Stimulated activated CD4-positive, alpha-beta T cell treated with anti-CD3 and anti-CD28 coated beads, Interleukin-12 subunit alpha, Interleukin-12 subunit beta, amount 100 ng/mL, for 48 hours (primary cell): ENCODE measurements around the gene OXNAD1.
A peak's percentile ranks its signal among the peaks of the same experiment; 100 is the strongest.

Experiments used
- DNase-seq, 3 donors: peaks; one replicate each; pipeline ENCODE4 v3.0.0-alpha.2; 2020; ENCODE audit warnings: low read depth in 2 of 3, low spot score in 1 of 3

The OXNAD1 gene

DNA sequence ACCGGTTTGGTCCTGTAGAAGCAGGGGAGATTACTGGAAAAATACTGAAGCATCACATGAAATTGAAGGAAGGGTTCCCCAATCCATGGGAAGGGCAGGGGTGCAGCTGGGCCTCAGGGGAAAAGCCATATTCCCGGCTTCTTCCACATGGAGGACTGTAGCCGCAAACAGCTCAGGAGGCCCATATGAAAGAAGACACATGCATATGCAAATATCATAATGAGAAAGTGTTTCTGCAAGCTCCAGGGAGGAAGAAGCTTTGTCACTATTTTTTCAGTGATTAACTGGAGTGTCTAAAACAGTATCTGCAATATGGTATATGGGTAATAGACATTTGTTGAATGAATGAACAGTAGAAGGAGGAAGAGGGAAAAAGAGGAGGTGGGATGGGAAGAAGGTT is 19.4 kb upstream of the OXNAD1 start:
- no peak for DNase-seq

DNA sequence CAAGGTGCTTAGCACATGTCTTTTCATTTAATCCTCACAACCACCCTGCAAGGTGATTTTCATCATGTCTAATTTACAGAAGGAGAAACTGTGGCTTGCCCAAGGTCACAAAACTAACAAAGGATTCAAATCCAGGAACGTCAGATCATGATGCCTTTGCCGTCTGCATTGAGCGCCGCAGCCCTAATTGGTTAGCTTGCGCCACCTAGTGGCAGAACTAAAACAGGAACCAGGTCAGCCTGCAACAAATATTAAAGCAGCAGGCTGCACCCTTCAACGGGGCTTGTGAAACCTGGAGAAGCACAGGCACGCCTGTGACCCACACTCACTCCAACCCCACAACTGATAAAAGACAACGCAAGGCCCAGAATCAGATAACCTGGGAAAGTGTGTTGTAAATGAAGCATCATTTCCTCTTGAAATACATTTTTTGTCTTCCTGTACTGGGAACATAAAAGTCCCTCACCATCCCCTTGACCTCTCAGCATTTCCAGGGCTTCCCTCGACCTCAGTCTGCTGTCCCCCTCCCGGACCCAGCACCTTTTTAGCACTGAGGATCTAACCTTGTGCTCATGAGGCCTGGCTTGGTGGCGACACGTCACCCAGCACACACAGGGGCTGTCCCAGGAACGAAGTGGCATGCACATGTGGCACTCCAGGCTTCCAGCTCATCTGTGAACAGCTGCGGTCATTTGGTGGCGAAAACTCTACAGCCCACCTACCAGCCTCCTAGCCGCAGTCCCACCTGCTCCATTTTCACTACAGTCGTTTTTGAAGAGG is 17.5 kb upstream of the OXNAD1 start:
- DNase-seq, result peak; percentile 60 to 80 (median 63)

DNA sequence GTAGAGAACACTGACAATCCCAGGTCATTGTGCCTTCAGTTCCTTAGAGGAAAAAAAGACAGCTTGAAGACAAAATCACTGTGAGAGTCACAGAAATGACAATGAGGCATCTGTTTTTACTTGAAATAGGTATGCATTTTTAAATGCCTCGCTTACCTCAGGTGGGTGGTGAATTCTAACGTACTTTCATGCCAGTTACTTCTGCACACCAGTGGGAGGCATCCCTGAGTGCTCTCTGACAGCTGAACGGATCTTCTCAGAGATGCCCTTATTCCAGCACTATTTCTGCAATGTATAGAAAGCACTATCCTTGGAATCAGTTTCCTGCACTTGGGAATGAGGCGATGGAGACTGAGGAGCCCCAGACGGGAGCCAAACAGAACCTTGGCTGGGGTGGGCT is 16.5 kb upstream of the OXNAD1 start:
- DNase-seq, result no peak

DNA sequence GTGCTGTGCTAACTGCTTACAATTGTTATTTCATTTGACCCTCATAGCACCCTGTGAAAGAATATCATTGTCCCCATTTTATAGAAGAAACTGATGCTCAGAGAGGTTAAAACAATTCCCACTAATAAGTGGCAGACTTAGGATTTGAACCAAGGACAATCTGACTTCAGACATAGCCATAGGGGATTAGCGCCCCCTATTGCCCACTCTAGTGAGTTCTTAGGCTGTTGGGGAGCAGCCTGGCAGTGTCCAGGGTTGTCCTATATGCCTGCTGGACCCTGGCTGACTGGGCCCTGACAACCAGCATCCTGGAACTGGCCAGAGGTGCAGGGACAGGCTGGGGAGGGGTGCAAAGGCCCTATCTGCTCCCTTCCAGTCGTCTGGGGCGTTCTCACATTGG is 15.7 kb upstream of the OXNAD1 start:
- peak in 1 of 3 donors; percentile 8 for DNase-seq

DNA sequence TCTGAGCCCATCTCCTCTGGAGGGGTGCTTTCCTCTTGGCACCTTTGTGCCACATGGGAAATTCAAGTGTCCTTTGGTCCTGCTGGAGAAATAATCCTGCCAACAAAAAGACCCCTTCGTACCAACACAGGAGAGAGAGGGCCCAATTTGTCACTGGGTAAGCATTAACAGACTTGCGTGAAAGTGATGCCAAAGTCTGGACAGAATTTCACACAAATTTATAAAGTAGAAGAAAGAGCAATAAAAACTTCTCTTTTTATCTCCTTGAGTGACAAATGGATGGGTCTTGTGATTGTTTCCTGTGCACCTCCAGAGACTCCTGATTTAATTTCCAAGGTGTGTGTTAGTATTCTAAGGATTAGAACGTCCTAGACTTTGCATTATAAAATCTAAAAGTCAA is 15.1 kb upstream of the OXNAD1 start:
- DNase-seq, result no peak

DNA sequence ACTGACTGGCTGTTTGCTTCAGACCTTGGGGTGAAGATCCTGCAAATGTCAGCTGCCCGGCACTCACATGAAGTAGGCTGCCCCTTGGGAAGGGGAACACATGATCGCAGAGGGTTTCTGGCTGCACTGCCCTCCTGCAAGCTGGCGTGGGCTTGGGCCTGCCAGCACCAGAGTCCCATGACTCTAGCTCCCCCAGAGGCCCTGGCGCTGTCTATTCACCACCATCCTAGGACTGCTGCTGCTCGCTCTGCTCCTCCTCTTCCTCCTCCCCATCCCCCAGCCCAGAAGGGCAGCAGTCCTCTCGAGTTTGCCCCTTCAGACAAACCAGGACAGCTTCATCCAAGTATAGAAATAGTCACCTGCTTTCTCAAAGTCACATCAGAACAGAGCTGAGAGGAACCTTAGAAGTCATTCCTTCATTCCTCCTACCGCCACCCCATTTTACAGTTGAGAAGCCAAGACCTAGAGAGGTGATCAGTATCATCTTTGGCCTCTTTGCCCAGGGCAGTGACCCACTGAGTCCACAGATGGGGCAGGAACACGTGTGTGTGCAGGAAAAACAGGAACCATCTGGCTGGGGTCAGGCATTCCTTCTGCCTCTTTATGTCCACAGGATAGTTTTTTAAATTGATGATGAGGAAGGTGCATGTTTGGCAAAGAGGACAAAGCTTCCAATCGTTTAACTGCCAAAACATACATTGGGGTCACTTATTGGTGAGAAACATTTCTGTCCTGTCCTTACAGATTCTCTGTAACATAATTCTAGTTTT is 13.5 kb upstream of the OXNAD1 start:
- no peak for DNase-seq

DNA sequence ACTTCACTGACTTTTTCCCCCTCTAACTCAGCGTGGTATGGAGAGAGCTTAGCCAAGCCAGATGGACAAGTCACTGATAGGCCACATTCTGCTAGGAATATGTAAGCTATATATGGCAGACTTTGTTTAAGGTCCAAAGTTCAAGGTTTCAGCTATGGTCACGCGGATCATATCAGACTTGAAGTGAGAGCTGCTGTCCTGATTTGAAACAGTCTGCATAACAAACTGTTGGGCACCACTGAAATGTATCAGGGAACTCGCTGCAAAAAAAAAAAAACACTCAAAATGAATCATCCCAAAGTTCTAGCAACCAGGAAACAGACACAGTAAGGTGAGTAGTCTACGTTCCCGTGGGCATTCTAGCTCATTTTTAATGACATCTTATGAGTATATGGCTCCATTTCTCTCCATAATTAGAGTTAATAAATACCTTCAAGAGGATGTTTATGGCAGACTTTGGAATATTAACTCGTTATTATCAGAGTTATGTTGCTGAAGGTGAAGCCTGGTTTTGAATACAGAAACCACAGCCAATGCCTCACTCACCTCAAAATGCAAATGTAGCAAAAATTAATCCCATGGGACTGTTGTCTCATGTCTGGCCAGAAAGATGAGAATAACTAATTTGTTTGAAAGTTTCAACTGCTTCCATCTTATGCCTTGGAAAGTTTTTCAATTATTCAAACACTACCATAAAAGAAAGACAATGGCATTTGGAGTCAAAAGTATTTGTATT is 12.6 kb upstream of the OXNAD1 start:
- no peak for DNase-seq

DNA sequence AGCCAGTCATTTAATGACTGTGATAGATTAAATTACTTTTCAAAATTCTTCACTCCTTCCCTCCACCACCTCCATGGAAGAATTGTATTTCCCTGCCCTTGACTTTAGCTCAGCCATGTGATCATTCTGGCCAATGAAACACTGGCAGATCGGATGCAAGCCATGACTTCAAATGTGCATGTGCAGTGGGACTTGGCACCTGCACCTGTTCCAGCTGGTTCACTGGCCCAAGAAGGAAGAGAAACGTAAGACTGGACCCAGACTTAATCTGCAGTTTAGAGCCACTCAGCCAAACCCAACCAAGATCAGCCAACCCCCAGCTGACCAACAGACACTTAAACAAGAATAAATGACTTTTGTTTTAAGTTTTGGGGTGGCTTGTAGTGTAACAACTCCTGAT is 12.0 kb upstream of the OXNAD1 start:
- no peak for DNase-seq

DNA sequence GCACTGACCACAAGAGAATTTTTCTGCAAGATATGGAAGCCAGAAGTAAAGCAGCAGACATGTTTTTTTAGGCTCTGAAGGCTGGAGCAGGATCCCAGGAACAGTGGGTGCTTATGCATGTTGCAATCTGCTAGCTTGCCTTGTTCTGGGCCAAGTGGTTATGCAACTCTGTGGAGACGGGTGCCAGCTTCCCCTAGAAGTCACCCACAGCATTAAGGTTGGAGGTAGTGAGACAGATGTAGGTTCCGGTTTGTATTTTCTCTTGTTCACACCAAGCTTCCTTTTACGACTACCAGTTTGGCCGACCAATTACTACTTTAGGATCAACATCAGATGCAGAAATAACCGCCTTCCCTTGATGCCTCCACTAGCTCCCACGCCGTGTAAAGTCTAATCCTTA is 11.4 kb upstream of the OXNAD1 start:
- no peak for DNase-seq

DNA sequence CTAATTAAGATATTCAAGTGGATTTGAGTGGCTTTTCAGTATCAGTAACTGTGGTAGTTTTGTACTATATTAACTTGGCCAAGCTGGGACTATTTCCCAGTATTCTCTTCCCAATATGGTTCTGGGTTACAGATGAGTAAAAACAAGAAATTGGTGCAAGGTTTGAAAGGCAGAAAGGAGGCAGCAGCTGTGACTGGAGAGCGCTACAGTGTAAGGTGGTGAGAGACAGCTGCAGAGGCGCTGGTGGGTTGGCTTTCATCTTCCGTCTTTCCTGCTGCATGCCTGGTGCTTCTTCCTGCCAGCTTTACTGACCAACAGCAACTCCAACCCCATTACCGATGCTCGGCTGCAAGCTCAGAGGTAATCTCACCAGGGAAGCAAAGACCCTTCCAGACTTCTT is 10.1 kb upstream of the OXNAD1 start:
- DNase-seq, result peak in 1 of 3 donors; percentile 8

DNA sequence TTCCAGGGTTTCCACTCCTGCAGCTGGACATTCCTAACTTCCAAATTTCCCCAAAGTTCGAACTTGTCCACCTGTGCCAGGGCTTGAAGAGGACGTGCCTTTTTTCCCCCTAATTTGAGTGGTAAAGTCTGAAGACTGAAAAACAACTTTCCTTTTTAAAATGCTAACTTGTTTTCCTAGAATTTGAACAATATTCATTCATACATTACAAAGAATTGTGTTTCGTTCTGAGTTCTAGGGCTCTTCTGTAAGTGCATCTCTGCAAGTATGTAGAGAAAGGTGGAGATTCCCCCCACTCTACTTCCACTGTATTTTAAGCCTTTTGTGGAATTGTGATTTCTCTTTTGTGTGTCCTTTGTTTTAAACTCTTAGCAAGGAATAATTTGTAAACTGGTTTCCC is 9.7 kb upstream of the OXNAD1 start:
- no peak for DNase-seq

DNA sequence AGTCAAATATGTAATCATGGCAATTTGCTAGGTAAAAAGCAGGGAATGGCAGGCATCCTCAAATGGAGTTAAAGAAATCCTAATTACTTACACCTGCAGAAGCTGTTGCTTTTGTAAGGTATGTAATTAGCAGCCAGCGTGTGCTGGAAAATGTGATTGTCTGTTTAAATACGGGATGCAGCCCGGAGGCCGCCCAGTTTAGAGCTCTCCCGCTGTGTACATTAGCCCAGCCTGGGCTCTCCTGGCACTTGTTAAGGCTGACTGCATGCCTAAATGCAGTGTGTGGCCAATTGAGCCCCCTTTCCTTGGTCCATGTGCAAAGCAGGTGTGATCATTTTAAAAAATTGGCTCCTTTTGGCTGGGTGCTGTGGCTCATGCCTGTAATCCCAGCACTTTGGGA is 9.3 kb upstream of the OXNAD1 start:
- DNase-seq, result no peak

DNA sequence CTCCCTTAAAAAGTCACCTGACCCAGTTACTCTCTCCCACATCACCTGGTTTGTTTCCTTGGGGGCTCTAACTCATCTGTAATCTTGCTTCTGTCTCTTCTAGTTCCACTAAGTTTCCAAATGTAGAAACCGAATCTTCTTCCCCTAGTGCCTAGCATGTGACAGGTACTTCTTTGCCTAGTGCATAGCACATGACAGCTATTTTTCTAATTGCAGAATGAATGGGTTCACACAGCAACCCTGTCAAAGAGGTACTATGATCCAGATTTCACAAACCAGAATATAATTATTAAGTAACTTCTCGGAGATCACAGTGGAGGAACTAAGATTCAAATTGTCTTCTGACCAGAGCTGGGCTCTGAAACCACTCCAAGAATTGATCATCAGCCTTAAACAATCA is 7.7 kb upstream of the OXNAD1 start:
- no peak for DNase-seq

DNA sequence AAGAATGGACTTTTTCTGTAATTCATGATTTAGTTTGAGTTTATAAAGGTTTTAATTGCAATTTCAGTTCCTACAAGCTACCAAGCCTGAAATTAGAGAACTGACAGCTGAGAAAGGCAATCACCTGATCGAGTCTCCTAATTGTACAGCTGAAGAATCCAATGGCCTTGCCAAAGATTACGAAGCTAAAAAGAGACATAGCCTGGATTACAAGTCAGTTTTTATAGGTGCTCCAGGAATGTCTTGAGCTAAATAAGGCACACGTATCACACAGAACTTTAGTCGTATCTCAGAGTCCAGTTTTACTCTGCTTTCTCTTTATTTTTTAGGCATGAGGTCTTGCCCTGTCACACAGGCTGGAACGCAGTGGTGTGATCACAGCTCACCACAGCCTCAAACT is 6.8 kb upstream of the OXNAD1 start:
- no peak for DNase-seq

DNA sequence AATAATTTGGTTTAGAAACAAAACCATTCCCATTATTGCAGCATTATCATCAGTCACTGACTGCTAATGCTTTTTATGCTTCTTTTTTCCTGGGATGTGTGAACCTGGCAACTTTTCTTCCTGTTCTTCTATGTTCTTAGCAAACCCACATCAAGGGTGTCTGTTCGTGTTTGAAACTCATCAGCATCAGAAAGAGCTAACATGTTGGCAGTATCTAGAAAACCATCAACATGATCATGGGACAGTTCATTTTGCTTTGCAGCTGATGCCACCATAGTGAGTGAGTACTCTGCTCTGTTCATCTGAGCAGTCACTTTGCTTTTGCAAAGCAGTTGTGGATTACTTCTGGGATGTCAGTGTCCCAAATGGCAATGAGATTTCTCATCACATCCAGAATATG is 6.1 kb upstream of the OXNAD1 start:
- DNase-seq, result no peak

DNA sequence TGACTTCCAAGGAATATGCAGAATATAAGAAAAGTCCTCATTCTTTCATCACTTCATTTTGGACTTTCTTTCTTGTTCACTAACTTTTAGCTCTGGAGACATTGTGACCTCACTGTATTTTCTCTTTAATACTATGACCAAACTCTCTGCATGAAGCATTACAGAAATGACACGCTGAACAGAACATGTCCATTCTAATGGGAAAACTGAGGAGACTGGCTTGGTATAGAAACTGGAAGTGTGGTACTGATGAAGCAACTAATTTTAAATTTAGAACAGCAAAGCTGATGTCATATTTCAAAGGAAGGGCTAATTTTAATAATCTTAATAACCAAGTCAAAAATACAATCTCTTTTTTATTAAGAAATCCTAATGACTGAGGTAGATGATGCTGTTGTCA is 5.0 kb upstream of the OXNAD1 start:
- no peak for DNase-seq

DNA sequence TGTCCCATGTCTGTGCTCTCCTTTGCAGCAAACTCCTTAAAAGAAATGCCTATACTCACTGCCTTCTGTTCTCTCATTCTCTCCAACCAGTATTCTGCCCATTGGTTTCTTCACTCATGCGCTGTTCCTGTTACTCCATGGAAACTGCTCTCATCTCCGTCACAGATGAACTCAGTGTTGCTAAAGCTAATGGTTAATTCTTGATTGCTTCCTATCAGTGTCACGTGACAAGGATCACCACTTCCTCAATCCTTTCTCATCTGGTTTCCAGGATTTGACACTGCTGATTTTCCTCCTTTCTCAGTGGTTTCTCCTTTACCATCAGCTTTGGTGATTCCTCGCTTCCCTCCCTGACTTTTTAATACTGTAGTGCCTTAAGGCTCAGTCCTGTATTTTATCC is 2.8 kb upstream of the OXNAD1 start:
- DNase-seq, result no peak

DNA sequence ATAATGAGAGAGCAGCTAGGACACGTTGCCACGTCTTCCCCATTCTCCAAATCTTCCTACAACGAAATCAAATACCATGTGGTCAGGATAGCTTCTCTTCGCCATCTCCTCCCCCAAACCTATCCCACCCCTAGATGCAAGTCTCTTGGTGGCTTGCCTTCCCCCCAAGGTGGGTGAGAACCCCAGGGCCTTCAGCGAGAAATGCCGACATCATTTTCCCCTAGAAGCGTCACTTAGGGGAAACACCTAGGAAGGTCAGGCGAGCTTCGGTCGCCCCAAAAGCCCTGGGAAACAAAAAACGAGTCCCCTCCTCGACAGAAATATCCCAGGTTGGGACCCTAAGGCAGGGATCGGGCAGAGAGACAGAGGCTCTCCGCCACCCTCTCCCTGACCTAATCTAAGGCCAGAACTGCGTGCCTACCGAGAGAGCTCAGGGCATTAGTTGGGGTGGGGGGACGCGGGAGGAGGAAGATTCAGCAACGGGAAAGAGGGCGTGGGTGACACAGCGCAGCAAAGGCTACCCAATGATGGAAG is 771 bp upstream of the OXNAD1 start:
- no peak for DNase-seq

DNA sequence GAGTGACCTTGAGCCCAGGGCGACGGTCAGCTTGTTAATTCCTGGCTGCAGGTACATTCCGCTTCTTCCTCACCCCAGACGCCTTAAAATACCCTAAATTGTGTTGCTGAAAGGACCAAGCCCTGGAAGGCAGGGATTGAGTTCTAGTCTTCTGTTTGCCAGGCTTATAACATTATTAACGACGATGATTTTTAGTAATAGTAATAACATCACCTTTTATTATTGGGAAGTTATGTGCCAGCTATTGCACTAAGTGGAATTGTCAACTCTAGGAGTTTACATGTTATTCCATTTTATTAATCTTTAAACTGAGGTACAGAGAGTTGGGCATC is 409 bp downstream of the OXNAD1 start:
- DNase-seq, result no peak

DNA sequence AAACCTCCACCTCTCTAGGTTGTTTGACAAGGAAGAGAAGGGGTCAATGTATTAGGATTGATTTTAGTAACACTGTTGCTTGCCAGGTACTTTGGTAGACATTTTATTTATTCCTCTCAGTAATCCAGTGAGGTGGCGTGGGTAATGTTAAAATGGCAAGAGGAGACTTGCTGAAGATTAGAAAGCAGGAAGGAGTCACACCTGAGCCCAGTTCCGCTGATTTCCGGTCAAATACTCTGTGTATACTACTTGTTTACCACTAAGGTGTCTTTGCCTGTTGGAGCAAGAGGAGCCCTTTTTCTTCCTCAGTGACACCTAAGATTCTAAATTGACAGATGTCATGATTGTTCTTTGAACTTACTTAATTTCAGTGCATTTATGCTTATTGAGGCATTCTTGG is 1.7 kb downstream of the OXNAD1 start:
- DNase-seq, result no peak

DNA sequence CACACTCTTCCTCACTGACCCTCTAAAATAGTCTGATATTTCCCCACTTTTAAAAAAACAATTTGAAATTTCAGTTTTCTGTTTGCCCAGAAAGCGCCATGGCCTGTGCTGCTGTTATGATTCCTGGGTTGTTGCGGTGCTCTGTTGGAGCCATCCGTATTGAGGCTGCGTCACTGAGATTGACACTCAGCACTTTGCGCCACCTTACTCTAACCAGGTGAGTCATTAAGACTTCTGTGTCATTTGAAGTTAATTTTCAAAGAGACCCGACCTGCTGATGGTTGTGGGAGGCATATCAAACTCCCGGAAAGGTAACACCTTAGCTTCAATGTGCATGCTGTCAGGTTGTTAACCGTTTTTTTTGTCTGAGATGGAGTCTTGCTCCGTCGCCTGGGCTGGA is 5.8 kb downstream of the OXNAD1 start:
- DNase-seq, result no peak

DNA sequence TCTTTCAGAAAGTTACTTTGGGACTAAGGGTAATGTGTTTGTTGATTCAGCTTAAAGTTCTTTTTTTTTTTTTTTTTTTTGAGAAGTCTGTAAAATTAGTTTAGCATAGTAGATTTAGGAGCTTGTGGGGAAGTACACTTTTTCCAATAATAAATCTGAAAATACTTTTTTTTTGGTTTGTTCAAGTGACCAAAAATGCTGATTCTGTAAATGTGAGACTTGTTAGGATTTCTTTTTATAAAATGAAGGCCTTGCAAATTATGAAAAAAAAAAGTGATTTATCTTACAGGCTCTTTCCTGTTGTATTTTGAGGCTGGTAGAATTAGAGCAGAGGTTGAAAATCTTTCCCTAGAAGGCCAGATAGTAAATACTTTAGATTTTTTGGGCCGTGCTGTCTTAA is 7.6 kb downstream of the OXNAD1 start:
- DNase-seq, result no peak
